Measurements from ENCODE around the gene CRKL.
"Not testable (repeated sequence)": the region's sequence is repeated elsewhere in the genome, so short reads cannot be mapped to it uniquely, and the experiment has no call there.

The CRKL gene

DNA sequence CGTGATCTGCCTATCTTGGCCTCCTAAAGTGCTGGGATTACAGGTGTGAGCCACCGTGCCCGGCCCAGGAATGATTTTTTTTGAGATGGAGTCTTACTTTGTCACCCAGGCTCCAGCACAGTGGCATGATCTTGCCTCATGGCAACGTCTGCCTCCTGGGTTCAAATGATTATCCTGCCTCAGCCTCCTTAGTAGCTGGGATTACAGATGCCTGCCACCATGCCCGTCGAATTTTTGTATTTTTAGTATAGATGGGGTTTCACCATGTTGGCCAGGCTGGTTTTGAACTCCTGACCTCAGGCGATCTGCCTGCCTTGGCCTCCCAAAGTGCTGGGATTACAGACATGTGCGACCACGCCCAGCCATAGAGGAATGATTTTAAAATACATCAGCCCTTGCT, 17.8 kb downstream of the CRKL start:
- DNase-seq = not testable (repeated sequence)

DNA sequence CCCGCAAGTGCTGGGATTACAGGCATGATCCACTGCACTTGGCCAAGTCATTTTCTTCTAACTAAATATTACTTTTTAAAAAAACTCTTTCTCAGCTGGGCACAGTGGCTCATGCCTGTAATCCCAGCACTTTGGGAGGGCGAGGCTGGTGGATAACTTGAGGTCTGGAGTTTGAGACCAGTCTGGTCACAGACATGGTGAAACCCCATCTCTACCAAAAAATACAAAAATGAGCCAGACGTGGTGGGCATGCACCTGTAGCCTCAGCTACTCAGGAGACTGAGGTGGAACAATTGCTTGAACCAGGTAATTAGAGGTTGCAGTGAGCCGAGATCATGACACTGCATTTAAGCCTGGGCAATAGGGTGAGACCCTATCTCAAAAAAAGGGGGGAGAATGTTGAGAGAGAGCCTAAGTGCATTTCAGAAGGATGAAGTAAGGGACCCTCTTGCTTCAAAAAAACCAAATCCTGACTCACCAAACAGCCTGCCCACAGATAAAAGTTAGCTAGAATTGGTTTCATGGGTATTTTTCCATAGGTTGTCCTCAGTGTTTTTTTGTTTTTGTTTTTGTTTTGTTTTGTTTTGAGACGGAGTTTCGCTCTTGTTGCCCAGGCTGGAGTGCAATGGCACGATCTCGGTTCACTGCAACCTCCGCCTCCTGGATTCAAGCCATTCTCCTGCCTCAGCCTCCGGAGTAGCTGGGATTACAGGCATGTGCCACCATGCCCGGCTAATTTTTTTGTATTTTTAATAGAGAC, 18.8 kb downstream of the CRKL start:
- not testable (repeated sequence) for DNase-seq

DNA sequence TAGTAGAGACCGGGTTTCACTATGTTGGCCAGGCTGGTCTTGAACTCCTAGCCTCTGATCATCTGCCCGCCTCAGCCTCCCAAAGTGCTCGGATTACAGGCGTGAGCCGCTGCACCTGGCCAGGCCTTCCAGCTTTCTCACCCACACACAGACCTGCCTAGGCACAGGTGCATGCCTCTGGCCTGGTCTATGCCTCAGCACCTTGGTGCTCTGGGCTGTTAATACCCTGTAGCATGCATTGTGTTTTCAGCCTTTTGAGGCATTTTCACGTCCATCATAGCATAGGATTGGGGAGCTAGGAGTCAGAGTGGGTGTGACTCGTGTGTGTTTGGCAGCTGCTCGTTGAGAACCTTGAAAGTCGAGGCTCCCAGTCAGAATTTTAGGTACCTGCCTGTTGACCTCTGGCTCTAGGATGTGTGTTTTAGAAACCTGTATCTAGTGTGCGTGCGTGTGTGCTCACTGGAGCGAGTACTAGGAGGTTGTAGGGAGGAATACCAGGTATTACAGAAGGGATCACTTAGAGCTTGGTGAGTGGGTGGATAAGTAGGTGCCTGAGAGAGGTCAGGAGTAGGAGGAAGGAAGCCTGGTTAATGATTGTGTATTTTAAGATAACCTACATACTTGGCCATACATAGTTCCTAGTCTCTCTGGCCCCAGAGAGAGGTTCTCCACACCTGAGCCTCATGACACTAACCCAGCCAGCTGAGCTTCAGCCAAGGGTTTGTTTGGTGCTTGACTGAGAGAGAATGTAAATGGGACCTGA, 20.0 kb downstream of the CRKL start:
- no peak for DNase-seq

DNA sequence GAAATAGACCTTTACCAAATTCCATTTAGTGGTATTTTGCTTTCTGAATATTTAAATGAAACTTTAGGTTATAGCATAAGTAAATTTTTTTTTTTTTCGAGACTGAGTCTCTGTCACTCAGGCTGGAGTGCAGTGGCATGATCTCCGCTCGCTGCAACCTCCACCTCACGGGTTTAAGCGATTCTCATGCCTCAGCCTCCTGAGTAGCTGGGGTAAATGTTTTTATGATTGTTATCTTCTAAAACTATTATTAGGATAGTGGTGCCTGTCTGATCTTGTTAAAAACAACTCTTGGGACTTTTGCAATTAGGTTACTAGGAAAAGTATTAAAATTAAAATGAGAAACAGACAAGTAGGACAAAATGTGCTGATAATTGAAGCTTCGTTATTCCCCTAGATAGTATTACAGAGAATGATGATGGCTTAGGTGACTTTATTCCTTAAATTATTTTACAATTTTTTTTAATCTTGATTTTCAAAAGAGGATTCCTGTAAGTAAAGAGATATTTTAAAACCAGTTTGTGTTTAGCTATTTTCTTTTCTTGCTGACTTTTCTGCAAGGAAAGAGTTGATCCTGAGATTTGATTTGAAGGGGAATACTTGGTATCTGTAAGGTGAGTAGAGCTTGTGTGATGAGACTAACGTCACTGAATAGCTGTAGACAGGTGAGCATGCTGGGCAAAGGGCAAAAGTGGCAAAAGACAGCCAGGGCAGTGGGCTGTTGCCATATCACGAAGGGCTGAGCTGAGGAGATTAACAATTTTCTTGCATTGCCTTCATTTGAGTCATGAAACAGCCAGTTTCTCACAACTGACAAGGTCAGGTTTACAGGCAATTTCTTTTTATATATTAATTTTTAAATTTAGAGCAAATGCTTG, 20.8 kb downstream of the CRKL start:
- no peak for DNase-seq

DNA sequence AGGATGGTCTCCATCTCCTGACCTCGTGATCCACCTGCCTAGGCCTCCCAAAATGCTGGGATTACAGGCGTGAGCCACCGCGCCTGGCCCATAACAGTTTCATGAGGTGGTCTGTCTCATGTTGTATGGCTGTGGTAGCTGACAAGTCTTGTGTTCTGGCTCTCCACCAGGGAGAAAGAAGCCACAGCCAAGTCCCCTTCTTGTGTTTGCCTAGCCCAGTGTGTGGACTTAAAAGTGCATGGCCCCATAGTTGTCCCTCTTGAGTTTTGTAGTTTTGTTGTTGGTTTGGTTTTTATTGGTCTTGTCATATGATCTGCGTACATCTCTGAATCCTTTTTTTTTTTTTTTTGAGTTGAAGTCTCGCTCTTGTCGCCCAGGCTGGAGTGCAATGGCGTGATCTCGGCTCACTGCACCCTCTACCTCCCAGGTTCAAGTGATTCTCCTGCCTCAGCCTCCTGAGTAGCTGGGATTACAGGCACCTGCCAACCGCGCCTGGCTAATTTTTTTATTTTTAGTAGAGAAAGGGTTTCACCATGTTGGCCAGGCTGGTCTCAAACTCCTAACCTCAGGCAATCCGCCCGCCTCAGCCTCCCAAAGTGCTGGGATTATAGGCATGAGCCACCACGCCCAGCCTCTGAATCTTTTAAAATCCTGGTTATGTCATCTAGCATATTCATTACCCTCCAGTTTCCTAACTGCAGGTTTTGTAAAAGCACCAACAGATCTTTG, 22.4 kb downstream of the CRKL start:
- DNase-seq = not testable (repeated sequence)

DNA sequence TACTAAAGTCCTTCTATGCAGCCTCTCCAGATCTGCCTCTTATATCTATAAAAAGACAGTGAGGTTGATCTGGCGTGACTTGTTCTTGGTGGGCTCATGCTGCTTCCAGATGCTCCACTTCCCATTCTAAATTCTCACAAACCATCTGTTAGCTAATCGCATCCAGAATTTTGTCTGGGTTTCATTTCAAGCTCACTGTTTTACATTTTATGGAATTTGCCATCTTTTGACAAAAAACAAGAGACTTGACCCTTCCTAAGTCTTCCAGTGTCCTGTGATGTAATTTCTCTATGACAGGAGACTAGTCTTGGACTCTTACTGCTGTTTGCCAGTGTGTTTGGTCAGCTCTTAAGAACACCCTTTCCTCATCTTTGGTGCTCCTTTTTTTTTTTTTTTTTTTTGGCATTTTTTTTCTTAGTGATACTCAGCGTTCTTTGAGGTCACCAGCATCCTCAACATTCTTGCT, 23.0 kb downstream of the CRKL start:
- DNase-seq = no peak

DNA sequence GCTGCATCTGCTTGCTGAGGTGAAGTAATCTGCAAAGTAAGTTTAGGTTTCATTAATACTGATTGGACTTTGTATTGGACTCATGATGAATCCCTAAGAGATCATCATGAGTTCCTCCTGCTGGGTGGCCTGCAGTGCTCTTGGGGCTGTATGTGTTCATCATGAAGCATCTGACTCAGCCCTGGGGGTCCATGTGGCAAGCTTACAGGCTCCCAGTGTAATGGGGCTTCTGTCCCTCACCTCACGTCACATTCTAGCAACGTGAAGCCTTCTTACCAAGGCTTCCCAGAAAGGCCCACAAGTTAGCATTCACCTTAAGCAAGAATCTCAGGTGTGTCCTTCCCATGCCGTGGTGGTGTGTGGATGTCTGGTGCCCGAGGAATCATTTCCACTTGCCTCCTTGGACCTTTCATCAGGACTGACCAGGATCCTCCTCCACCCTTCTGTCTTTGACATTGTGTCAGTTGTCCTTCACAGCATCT, 23.7 kb downstream of the CRKL start:
- DNase-seq = no peak

DNA sequence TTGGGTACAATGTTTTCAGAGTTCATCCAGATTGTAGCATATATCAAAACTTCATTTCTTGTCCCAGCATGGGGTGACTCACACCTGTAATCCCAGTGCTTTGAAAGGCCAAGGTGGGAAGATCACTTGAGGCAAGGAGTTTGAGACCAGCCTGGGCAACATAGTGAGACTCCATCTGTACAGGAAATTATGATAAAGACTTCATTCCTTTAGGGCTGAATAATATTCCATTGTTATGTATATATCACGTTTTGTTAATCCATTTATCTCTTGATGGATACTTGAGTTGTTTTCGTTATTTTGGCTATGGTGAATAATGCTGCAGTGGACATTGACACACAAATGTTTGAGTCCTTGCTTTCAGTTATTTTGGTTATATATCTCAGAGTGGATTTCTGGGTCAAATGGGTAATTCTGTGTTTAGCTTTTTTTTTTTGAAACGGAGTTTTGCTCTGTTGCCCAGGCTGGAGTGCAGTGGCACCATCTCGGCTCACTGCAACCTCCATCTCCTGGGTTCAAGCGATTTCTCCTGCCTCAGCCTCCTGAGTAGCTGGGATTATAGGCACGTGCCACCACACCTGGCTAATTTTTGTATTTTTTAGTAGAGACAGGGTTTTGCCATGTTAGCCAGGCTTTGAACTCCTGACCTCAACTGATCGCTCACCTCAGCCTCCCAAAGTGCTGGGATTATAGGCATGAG, 25.1 kb downstream of the CRKL start:
- DNase-seq = not testable (repeated sequence)

DNA sequence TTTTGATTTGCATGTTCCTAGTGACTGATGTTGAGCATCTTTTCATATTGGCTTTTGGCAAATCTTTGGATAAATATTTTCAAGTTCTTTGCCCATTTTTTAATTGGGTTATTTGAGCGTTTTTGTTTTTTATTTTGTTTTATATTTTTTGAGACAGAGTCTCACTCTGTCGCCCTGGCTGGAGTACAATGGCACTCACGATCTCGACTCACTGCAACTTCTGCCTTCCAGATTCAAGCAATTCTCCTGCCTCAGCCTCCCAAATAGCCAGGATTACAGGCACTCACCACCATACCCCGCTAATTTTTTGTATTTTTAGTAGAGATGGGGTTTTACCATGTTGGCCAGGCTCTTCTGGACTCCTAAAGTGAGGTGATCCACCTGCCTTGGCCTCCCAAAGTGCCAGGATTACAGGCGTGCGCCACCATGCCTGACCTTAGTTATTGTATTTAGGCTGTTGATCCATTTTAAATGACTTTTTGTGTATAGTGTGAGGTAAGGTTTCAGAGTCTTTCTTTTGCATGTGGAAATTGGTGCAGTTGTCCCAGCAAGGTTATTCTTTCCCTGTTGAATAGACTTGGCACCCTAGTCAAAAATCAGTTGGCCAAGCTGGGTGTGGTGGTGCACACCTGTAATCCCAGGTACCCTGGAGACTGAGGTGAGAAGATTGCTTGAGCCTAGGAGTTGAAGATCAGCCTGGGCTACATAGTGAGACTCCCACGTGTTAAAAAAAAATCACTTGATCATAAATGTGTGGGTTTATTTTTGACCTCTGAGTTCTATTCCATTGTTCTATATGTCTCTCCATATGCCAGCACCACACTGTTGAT, 26.1 kb downstream of the CRKL start:
- no peak for DNase-seq

DNA sequence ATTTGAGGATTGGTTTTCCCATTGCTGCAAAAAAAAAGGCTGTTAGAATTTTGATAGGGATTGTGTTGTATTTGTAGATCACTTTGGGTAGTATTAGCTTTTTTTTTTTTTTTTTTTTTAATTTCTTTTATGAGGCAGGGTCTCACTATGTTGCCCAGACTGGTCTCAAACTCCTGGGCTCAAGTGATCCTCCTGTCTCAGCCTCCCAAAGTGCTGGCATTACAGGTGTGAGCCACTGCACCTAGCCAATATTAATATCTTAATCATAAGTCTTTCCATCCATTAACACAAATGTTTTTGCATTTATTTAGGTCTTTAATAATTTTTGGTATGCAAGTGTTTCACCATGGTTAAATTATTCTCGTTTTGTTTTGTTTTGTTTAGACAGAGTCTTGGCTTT, 26.8 kb downstream of the CRKL start:
- DNase-seq = no peak

DNA sequence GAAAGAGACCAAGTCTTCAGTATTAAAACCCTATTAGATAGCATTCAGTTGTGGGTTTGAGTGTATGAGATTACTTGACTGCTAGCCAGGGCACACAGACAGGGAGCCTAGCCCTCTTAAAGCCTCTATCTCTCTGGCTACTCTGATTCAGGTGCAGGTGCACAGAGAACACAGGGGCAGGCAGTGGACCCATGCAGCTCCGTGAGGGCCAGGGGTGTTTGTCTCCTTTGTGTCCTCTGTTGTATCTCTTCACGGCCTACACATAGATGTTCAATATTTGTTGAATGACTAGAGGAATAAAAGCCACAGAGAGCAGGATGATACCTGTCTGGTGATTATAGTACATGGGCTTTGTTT, 28.3 kb downstream of the CRKL start:
- DNase-seq = no peak

DNA sequence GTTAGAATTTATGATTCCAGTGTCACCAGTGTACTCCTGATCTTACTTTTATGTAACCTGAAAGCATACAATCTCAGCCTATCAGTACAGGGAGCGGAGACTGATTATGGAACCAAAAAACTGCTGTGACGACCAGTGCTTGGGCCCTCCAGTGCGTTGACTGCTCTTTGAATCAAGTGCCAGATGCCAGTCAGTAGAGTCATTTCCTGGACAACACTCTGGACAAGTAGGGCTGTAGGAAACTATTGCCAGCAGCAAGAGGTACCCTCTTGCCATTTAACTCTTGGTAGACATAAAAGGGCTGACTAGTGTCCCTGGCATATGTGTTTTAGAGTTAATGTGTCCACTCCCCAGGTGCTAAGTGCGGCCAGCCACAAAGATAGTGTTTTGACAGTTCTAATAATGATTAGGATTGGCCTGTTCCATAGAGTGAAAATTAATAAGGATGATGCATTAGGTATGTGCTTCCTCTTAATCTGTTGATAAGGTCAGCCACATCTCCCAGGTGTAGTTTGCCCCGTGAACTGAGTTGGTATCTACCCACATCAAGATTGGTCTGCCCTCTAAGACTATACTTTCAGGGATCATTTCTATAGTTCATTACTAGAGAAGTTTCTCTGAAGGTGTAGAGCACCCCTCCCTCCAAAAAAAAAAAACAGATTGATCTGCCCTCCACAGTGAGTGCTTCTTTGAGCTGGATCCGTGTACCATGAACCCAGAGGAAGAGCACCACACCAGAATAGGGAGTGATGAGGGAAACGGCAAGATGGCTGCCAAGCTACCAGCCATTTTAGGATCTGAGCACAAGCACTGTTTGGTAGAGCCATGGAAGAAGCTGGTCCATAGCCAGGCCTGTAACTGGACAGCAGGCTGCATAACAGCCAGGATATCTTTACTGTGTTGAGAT, 29.1 kb downstream of the CRKL start:
- no peak for DNase-seq

DNA sequence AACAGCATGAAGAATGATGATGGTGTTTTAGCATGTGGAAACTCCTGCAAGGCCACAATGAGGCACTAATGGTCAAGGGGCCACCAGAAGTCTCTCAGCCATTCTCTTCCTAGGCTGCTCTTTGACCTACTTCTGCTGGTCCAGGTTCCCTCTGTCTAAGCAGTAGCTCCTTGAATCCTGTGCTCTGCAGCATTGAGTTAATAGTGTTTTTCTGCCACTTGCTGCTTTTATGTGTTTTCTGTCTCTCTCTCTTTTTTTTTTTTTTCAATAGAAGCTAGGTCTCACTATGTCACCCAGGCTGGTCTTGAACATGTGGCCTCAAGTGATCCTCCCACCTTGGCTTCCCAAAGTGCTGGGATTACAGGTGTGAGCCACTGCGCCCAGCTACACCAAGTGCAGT, 29.8 kb downstream of the CRKL start:
- no peak for DNase-seq

DNA sequence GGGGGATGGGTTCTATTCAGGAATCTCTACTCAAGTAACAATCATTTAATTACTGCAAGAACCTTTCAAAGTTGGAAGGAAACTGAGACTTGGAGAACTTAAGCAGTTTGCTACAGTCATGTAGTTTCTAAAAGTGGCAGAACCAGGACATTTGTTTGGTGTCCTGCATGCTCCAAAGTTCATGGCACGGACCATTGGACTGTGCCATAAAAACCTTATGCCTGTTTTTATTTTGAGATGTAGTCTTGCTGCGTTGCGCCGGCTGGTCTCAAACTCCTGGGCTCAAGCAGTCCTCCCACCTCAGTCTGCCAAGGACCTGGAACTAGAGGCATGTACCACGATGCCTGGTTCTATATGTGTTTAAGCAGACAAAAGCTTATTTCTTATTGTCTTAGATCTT, 31.2 kb downstream of the CRKL start:
- no peak for DNase-seq

DNA sequence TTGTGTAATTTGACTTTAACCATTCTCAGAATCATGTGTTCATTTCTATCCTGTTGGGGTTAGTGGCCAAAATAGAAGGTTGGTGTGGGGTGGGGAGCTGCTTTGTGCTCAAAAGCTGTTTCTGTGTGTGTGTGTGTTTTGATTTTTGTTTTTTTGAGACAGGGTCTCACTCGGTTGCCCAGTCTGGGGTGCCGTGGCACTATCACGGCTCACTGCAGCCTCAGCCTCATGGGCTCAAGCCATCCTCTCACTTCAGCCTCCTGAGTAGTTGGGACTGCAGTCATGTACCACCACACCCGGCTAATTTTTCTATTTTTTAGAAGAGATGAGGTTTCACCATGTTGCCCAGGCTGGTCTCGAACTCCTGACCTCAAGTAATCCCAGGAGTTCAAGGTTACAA, 31.8 kb downstream of the CRKL start:
- DNase-seq = no peak

DNA sequence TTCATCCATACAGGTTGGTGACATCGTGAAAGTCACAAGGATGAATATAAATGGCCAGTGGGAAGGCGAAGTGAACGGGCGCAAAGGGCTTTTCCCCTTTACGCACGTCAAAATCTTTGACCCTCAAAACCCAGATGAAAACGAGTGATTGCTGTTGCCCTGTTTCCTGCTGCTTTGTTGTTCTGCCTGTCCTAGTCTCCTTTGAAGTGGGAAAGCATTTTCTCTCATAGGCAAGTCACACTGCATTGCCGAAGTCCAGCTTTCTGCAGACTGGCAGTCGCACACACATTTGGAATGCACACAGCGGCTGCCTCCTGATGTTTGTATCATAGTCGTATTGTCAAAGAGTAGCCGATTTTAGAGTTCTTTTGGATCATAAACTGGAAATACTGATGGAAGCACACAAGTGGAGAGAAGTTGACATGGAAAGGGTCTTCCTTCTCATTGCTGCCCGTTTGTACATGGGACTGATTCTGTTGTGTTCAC, 32.5 kb downstream of the CRKL start:
- DNase-seq = no peak

DNA sequence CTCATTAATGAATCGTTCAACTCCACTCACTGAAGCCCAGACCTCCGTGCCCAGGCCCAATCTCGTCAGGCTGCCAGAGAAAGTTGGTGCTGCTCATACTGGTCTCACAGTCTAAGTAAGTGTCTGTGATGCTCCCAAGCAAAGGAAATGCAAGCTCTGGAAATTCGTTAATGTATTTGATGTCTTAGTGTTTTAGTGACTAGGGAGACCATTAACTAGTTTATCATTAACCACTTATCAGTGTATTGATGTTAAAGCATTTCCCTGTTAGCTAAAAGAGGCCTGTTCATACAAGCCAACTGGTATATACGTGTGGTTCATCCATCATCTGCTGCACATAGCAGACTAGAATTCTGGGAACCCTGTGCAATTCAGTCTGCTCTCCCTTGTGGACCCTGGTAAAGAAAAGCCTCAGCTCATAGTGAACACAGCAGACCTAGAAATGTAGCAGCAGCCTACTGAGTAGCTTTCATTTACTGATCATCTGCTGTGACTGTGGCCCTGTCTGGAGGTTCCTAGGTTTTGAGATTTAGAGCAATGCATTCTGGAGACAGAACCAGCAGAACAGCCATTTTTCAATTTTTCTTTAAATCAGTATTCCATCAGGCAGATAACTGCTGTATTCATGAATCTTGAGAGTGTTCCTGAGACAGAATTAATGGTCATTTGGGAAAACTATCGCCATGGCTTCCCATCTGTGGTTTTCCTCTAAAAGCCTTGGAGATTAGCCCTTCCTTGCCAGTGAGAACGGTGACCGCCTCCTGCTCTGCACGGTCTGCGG, 34.1 kb downstream of the CRKL start:
- DNase-seq = no peak

DNA sequence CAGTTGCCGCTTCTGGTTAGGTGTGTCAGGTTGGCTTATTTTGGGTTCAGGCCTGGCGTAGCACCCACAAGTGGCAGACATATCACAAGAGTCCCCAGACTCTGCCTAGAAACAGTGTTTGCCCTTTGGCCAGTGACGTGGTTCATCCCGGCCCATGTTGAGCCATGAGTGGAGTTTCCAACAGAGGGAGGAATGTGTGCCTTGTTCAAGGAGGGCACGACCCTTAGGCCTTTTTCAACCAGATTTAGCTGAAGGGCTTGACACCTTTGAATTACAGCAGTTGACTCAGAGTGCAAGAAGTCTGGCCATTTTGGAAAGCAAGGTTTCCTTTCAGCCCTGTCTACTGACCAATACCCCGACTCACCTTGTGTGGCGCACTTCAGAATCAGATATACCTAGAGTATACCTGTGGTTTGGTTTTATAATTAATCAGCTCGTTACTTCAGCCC, 34.7 kb downstream of the CRKL start:
- no peak for DNase-seq
